ENCODE results near the gene MRPL58.
A peak's percentile ranks its signal among the peaks of the same experiment; 100 is the strongest.
"Not testable (repeated sequence)": the region's sequence is repeated elsewhere in the genome, so short reads cannot be mapped to it uniquely, and the experiment has no call there.

MRPL58 gene

DNA sequence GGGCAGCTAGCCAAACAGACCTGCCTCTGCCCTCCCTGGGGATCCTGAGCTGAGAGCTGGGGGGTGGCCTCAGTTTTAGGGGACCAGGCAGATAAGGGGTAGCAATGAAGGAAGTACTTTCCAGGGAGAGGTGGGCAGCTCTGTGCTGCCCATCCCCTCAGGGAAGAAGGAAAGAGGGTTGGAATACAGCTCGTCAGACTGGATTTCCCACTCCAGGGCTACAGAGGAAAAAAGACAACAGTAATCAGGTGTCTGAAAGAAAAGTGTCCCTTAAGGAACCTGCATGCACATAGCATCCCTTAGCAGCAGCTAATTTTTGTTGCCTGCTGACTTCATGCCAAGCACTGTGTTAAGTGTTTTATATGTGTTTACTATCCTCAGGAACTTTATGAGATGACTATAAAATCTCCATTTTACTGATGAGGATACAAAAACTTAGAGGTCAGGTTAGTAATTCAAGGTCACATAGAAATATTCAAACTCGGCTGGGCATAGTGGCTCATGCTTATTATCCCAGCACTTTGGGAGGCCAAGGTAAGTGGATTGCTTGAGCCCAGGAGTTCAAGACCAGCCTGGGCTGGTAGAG, 3.2 kb upstream of the MRPL58 start:
- no peak overlapping the region for H3K4me3 ChIP-seq (ENCODE audit: low read depth, low read length)
- no peak for DNase-seq (ENCODE audit: low read depth)

GRCh38 chr17:75010683-75011400, 1.6 kb upstream of the MRPL58 start:
- H3K4me3 ChIP-seq (ENCODE audit: low read depth, low read length): no peak overlapping the region
- DNase-seq (ENCODE audit: low read depth): no peak

DNA sequence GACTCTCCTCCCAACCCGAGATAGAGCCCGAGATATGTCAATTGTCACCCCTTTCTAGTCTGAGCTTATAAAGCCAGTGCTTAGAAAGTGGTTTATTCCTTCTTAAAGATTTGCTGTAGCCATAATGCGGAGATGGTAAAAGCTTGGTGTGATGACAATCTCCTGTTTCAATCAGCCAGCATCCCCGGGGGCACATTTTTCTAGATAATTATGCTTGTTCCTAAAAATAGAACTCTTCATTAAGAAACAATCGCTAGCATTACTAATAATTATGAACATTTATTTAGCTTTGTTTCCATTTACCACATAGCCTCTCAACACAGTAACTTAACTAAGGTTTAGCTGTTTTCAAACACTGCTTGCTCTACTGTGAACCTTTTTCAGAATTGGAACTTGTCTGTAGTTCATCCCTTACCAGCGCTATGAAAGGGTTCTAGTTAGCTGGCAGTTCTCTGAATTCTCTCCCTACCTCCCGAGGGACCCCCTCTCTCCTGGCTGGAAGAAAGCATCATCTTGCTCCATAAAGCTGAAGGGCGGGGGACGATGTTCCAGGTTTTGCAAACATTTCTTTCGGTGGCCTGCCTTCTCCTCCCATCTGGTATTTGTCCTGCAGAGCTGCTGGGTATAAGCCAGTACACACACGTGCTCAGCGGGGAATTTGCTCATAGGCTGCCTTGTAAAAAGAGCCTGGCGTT, 922 bp upstream of the MRPL58 start:
- peak overlapping the region; percentile 76 for H3K4me3 ChIP-seq (ENCODE audit: low read depth, low read length)
- DNase-seq (ENCODE audit: low read depth): no peak

GRCh38 chr17:75012096-75012345, 449 bp upstream of the MRPL58 start:
- DNase-seq (ENCODE audit: low read depth): no peak

DNA sequence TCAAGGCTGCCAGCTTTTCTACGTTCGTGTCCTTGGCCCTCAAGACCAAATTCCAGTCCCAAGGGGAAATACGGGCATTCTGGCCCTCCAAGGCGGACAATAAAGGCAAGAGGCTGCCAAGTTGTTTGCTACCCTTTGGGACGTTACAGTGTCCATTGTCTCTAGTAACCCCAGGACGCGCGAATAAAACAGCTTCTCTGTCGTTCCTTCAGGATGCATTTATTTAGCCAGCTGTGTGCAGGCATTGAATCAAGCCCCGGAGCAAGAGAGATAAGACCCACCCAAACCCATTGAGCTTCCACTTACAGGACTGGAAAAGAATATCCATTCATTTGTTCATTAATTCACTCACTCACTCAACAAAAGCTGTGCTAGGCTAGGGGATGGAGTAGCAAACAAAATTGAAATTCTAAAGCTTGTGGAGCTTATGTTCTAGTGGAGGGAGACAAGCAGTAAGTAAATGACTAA, 656 bp downstream of the MRPL58 start:
- DNase-seq (ENCODE audit: low read depth): no peak
- peak overlapping the region; percentile 76 for H3K4me3 ChIP-seq (ENCODE audit: low read depth, low read length)

More at GRCh38 chr17:75012096-75012345, 449 bp upstream of the MRPL58 start:
- peak overlapping the region; percentile 76 for H3K4me3 ChIP-seq (ENCODE audit: low read depth, low read length)

DNA sequence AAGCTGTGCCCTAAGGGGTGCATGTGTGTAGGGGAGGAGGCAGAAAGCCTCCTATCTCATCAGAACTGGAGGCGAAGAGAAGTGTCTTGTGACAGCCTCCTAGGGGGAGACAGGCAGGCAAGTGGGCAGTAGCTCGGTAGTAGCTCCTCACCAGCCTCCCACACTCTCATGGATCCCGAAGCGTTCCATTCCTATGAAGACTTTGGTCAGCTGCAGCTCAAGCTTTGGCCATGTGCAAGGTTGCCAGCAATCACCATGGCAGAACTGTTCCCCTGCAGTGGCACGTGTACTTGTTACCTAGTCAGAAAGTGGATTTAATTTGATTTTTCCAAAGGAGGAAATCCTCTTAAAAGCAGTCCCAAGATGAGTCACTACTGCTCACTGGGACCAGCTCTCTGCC, 6.7 kb downstream of the MRPL58 start:
- no peak overlapping the region for H3K4me3 ChIP-seq (ENCODE audit: low read depth, low read length)
- DNase-seq (ENCODE audit: low read depth): no peak

DNA sequence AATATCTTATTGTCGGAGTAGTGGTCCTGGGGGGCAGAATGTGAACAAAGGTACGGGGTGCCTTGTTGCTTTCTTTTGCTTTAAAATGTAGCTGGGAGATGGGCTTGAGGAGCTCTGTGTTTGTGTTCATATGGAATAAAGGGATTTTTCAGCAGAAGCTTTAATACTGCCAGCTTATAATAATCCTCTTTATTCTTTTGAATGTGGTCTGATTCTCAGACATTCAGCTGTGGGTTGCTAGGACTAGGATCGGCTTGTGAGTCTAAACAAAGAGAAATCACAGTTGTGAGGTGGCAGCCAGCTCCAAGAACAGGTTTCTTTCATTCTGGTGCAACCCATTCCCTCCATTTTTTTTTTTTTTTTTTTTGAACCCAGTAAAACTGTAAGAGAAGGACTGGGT, 7.2 kb downstream of the MRPL58 start:
- DNase-seq (ENCODE audit: low read depth): no peak
- H3K4me3 ChIP-seq (ENCODE audit: low read depth, low read length): no peak overlapping the region

DNA sequence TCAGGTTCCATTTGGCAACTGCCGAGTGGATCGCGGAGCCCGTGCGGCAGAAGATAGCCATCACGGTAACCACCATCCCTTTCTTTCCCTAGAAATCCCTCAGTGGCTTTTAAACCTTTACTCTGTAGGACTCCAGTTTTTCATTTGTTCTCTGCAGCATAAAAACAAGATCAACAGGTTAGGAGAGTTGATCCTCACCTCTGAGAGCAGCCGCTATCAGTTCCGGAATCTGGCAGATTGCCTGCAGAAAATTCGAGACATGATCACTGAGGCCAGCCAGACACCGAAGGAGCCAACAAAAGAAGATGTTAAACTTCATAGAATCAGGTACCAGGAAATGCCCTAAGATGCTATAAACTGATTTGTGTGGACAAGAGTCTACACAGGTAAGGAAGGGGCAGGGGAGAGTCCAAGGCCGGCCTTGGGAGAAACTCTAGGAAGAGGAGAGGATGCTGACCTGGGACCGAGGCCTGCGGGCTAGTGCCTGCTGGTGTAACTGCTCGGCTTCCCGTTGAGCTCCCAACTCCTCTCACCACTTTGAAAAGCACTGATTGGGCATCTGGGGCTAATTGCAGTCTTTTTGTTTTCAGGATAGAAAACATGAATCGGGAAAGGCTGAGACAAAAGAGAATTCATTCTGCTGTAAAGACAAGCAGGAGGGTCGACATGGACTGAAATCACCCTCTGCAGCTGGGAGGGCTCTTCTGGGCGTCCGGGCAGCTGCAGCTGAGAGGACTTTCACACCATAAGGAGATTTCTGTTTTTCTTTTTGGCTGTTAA, 8.1 kb downstream of the MRPL58 start:
- H3K4me3 ChIP-seq (ENCODE audit: low read depth, low read length): no peak overlapping the region
- no peak for DNase-seq (ENCODE audit: low read depth)

- no peak for DNase-seq (ENCODE audit: low read depth)
- no peak overlapping the region for H3K4me3 ChIP-seq (ENCODE audit: low read depth, low read length)
Measured at GRCh38 chr17:75024686-75025397, 12.4 kb downstream of the MRPL58 start.

- H3K4me3 ChIP-seq (ENCODE audit: low read depth, low read length); DNase-seq (ENCODE audit: low read depth): not testable (repeated sequence)
Measured at GRCh38 chr17:75025398-75025734, 12.9 kb downstream of the MRPL58 start.

DNA sequence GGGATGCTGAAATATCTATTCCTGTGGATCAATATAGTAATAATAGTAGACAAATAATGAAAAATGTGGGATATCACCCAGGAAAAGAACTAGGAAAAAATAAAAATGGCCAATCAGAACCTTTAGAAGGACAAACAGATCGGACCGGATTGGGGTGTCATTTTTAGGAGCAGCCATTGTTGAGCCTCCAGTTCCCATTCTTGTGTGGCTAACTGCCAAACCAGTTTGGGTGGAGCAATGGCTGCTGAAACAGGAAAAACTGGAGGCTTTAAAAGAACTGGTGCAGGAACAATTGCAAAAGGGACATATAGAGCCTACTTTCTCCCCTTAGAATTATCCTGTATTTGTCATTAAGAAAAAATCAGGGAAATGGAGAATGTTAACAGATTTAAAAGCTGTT, 14.2 kb downstream of the MRPL58 start:
- not testable (repeated sequence) for H3K4me3 ChIP-seq (ENCODE audit: low read depth, low read length); DNase-seq (ENCODE audit: low read depth)

DNA sequence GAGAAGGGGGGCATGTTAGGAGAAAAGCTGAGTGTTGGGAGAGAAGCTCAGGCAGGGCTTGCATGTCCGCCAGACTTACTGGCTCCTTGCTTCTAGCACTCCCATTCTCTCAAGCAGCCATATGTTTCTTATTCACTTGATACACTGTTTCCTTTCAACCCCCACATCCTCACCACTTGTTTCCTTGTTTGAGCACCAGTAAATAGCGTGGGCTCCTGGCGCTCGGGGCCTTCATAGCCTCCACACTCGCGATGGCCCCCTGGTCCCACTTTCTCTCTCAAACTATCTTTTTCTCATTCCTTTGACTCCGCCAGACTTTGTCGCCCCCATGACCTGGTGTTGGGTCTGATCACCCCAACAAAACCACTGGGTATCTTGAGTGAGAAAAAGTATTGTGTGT, 17.7 kb downstream of the MRPL58 start:
- no peak for DNase-seq (ENCODE audit: low read depth)
- no peak overlapping the region for H3K4me3 ChIP-seq (ENCODE audit: low read depth, low read length)

- peak overlapping the region; percentile 89 for H3K4me3 ChIP-seq (ENCODE audit: low read depth, low read length)
- DNase-seq (ENCODE audit: low read depth): no peak
Measured at GRCh38 chr17:75031972-75032719, 19.7 kb downstream of the MRPL58 start.

- no peak for DNase-seq (ENCODE audit: low read depth)
- H3K4me3 ChIP-seq (ENCODE audit: low read depth, low read length): peak overlapping the region; percentile 89
Measured at GRCh38 chr17:75032720-75033280, 20.3 kb downstream of the MRPL58 start.

GRCh38 chr17:75033346-75034235, 21.1 kb downstream of the MRPL58 start:
- H3K4me3 ChIP-seq (ENCODE audit: low read depth, low read length): peak overlapping the region; percentile 89
- peak; percentile 49 for DNase-seq (ENCODE audit: low read depth)

GRCh38 chr17:75034236-75034908, 21.9 kb downstream of the MRPL58 start:
- H3K4me3 ChIP-seq (ENCODE audit: low read depth, low read length): peak overlapping the region; percentile 89
- peak; percentile 61 for DNase-seq (ENCODE audit: low read depth)

GRCh38 chr17:75036643-75037268, 24.3 kb downstream of the MRPL58 start:
- DNase-seq (ENCODE audit: low read depth): peak; percentile 60
- H3K4me3 ChIP-seq (ENCODE audit: low read depth, low read length): no peak overlapping the region

Measured in skeletal muscle cell (primary cell).